ENCODE results near the gene METTL1.
A peak's percentile ranks its signal among the peaks of the same experiment; 100 is the strongest.

Gene METTL1

DNA sequence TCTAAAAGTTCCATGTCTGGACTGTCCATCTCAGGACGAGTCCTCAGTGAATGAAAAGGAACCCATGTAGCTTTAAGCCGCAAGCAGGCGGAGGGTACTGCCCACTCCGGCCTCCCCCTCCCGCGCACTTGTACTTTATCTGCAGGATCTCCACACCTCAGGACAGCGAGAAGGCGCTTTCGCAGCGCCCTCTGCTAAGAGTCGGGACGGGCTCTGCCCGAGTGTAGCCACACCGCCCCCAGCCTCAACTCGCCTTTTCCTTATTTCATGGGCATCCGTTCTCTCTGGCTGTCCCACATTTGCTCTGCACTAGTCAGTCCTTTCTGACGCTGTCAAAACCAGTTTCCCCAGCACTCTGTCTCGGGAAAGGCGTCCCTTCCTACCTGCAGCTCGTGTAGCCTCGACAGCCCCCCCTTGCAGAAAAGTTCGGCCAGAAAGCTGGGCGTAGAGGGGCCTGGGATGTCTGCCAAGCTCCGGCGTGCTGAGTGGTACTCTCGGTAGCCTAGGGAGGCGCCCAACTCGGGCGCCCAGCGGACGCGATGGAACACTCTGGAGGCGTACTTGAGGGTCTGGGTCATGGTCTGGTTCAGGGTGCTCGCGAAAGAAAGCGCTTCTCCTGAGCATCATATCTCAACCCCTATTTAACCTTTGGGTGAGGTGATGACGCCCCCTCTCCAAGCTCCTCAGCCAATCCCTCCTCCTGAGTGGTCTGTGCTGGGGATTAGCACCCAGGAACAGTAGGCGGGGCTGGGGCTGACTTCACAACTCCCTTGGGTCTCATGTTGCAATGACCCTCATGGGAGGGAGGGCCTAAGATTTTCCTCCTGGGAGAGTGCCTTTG lies 5.2 kb downstream of the METTL1 start, which contains the start of gene CYP27B1:
TSS of gene CYP27B1 (minus strand) at position 615 of the 841 bp plus-strand sequence. CDS start at position 578, 37 bp downstream.
- DNase-seq: peak; percentile 42

GRCh38 chr12:57765698-57766463 lies 6.0 kb downstream of the METTL1 start:
- peak; percentile 43 for DNase-seq

DNA sequence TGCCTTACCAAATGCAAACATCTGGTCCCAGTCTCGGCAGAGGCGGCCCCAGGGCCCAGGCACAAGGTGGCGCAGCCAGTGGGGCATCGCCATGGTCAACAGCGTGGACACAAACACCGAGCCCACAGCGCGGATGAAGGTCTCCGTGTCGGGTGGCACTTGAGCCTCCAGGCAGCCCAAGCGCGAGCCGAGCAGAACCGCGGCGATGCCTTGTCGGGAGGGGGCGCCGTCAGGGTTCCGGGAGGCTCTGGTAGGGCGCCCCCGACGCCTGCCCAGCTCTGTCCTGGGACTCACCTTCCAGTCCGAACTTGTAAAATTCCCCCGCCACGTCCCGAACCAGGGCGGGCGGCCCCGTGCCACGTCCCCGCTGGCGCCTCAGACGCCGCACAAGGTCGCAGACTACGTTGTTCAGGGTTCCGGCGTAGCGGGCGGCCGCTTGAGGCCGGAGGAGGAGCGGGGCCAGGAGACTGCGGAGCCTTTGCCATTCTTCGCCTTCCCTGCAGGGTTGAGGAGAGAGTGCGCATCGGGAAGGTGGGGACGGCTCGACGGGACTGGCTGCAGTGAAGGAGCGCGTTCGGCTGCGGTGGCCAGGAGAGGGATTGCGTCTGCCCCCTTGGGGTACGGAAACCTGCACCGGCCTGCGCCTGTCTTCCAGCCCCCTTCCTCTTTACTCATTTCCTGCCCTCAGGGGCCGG lies 6.8 kb downstream of the METTL1 start:
- peak; percentile 80 for DNase-seq

GRCh38 chr12:57764662-57765002 lies 7.3 kb downstream of the METTL1 start:
- DNase-seq: peak; percentile 57

DNA sequence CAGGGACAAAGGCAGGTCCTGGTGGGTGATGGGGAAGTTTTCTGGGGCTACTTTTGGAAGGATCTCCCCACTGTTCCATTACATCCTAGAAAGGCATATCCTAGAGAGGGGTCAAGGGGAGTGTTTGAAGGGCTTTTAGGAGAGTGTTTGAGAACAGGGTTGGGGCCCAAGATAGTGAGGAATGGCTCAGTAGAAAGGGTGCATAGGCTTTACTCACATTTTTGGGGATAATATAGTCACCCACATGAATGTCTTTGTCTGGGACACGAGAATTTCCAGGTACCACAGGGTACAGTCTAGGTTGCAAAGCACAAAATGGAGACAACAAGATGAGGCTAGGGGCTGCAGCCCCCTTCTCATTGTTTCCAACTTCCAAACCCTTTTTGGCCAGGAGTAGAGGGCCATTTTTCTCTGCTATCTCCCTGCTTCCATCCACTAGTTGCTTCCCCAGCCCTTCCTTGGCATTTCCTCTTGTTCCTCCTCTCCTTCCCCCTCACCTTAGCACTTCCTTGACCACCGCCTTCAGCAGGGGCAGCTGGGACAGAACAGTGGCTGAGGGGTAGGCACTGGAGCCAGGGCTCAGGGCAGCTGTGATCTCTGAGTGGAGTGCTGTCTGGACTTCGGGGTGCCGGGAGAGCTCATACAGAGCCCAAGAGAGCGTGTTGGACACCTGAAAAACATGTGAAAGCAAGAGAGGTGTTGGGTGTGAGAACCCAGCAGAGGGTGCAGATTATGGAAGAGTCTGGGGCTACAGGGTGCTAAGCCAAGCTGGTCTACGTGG lies 7.8 kb downstream of the METTL1 start:
- no peak for DNase-seq

DNA sequence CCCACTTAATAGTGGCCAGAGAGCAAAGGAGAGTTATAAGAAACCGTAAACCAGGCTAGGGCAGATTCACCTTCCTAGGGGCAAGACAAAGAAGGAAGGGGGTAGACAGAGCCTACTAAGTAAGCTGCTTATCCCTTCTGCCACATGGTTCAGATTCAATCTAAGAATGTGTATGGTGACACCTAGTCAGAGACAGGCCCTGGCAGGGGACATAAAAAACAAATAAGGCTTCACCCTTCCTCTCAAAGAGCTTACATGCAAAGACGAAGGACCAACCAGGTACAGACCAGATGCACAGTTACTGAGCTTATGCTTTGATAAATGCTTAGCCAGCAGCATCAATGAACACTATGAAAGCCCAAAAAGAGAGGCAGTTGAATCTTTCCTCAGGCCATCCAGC lies 9.4 kb downstream of the METTL1 start:
- no peak for DNase-seq

GRCh38 chr12:57761391-57761998 lies 10.4 kb downstream of the METTL1 start:
- DNase-seq: no peak

DNA sequence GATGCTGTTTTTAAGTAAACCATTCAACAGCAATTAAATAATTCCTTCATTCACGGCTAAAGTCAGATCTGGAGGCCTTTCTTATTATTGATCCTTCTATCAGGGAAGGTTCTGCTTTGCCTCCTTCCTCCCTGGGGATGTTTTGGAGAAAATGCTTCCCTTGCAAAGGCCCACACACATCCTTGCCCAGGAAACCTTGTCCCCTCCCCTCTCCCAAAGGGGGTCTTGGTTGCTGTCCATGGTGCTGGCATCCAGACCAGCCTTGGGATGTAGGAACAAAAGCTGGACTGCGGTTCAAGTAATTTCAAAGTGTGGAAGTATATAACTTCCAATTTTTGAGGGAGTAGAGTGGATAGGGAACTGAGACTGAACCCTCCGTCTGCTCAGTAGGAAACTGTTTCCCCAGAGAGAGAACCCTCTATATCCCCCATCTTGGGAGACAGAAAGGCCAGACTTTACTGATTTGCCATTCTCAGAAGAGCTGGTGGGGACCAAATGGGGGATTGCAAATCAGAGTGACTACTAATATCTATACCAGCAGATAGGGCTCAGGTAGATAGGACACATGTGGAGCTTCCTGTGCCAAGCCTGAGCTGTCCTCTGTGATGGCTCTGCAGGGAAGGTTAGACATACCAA lies 11.4 kb downstream of the METTL1 start:
- no peak for DNase-seq

DNA sequence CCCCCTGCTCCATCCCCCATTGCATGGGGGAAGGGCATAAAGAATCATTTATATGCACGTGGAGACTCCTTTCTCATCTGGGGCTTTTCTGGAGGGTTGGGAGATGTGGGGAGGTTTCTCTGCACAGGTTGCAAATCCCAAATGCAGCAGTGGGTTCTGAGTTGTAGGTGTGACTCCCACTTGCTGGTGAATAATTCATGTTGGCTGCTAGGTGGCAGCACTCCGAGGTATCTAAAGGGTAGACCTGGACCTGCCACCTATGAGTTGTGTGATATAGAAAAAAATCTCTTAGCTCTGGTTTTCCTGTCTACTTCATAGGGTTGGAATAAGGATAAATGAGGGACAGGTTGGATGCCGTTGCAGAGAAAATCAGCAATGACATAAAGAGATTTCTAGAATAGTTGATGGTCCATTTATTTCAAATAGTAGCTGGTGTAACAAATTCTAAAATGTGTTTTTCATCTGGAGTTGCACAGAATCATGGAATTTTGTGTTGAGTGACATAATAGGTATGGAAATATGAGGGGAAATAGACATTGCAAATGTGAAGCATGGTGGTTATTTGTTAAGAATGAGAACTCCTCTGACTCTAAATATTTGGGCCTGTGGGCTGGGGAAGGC lies 12.4 kb downstream of the METTL1 start:
- DNase-seq: peak; percentile 53

- DNase-seq: no peak
These were observed 13.1 kb downstream of the METTL1 start for GRCh38 chr12:57758552-57759359.

DNA sequence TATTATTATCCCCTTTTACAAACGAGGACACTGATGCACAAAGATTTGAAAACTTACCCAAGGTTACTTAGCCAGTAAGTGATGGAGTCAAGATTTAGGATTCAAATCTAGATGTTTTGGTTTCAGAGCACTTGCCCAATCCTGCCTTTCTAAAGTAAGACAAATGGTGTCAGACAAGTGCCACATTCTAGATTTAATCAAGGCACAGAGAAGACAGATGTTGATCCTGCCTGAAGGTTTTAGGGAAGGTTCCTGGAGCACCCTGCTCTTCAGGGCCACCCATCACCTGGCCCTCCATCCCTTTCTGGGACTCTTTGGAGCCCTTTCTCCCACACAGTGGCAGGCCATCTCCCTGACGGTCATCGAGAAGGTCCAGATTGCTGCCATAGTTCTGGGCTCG lies 14.1 kb downstream of the METTL1 start:
- no peak for DNase-seq

- peak; percentile 81 for DNase-seq
These were observed 15.2 kb downstream of the METTL1 start for GRCh38 chr12:57756406-57757341.

DNA sequence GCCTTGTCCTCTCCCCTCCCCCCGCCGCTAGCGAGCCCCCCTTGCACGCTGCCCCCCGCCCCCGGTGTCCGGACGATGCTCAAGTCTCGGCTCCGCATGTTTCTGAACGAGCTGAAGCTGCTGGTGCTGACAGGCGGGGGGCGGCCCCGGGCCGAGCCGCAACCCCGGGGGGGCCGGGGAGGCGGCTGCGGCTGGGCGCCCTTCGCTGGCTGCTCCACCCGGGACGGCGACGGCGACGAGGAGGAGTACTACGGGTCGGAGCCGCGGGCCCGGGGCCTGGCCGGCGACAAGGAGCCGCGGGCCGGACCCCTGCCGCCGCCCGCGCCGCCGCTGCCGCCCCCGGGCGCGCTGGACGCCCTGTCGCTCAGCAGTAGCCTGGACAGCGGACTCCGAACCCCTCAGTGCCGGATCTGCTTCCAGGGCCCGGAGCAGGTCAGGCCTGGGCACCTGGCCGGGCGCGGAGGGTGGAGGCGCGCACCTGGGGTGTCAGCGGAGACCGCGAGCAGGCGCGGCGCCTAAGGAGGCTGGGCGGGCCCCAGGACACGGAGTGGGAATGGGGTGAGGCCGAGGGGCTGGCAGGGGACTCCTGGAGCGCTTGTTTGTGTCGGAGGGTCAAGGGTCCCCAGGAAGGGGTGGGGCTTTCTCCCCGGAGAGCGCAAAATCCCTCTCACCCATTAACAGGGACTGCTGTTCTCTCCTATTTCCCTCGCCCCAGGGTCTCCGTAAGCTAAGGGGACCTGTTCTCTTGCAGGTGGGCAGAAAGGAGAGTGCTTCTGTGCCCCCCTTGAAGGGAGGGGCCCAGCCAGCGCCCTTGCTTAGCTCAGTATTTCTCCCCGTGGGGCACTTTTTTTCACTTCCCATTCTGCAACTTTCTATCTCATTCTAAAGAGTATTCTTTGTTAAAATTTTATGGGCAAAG lies 16.2 kb downstream of the METTL1 start:
- DNase-seq: peak; percentile 47

- DNase-seq: no peak
These were observed 16.8 kb downstream of the METTL1 start for GRCh38 chr12:57755194-57755453.

GRCh38 chr12:57754411-57755193 lies 17.3 kb downstream of the METTL1 start, which contains the start of gene MARCHF9:
TSS of gene MARCHF9 (plus strand) at chr12:57755103. CDS start at chr12:57755529, 426 bp downstream.
- peak; percentile 94 for DNase-seq

DNA sequence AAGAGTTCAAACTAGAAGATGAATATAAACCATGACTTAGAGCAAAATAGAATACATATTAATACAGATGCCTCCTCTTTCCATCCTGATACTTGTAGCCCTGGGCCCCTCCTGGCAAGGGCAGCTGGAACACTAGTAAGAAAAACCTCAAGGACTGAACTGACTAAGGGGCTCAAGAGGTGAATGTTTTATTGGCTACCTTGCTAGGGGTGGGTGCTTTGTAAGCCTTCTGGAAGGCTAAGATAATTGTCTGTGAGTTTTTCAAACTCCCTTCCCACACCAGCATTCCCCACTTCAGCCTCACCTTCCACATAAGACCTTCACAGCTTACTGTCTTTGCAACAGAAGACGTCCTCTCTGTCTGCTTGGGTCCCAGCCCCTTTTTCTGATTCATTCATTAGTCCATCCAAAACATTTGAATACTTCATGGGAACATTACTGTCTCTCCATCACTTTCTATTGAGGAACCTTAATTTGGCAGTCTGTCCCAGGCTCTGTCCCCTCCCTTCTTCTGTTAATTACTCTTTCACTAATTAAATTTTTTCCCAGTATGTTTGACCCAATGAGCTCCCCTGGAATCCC lies 18.1 kb downstream of the METTL1 start:
- no peak for DNase-seq

GRCh38 chr12:57752668-57753000 lies 19.3 kb downstream of the METTL1 start:
- DNase-seq: no peak
